ENCODE data around the gene PCDHB6.
"Not testable (repeated sequence)": the region's sequence is repeated elsewhere in the genome, so short reads cannot be mapped to it uniquely, and the experiment has no call there.

PCDHB6 gene

DNA sequence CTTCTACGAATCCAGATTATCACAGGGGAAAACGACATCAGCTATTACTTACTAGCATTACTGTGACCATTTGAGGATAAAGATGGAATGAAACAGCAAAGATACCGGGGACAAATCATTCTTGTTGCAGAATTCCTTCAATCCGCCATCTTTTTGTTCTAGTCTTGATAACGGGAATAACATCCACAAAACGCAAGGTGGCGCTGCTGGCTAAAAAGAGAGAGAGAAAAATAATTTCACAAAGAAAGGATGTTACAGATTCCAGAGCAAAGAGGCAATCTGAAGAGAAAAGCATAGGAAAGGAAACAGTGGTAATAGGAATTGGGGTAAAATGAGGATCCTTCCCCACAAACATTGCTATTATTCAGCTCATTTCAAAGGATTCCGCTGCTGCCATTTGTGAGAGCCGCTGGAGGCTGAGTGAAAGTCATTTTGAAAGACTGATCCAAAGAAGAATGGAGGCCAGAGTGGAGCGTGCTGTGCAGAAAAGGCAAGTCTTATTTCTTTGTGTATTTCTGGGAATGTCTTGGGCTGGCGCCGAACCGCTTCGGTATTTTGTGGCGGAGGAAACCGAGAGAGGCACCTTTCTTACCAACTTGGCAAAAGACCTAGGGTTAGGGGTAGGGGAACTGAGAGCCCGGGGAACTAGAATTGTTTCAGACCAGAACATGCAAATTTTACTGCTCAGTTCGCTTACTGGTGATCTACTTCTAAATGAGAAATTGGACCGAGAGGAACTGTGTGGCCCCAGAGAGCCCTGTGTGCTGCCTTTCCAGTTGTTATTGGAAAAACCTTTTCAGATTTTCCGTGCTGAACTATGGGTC, 22.7 kb downstream of the PCDHB6 start, which contains the start of gene PCDHB7:
PCDHB7 (plus strand) TSS at position 264 of the 824 bp plus-strand sequence; CDS start at position 456, 192 bp downstream.
- DNase-seq (ENCODE audit: low read depth in 2 of 2) = no peak

DNA sequence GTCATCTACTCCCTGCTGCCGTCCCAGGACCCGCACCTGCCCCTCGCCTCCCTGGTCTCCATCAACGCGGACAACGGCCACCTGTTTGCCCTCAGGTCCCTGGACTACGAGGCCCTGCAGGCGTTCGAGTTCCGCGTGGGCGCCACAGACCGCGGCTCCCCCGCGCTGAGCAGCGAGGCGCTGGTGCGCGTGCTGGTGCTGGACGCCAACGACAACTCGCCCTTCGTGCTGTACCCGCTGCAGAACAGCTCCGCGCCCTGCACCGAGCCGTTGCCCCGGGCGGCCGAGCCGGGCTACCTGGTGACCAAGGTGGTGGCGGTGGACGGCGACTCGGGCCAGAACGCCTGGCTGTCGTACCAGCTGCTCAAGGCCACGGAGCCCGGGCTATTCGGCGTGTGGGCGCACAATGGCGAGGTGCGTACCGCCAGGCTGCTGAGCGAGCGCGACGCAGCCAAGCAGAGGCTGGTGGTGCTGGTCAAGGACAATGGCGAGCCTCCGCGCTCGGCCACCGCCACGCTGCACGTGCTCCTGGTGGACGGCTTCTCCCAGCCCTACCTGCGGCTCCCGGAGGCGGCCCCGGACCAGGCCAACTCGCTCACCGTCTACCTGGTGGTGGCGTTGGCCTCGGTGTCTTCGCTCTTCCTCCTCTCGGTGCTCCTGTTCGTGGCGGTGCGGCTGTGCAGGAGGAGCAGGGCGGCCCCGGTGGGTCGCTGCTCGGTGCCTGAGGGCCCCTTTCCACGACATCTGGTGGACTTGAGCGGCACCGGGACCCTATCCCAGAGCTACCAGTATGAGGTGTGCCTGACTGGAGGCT, 24.6 kb downstream of the PCDHB6 start:
- not testable (repeated sequence) for DNase-seq (ENCODE audit: low read depth in 2 of 2)

- DNase-seq (ENCODE audit: low read depth in 2 of 2) = no peak
Observed at GRCh38 chr5:141175933-141176332, 26.1 kb downstream of the PCDHB6 start.

DNA sequence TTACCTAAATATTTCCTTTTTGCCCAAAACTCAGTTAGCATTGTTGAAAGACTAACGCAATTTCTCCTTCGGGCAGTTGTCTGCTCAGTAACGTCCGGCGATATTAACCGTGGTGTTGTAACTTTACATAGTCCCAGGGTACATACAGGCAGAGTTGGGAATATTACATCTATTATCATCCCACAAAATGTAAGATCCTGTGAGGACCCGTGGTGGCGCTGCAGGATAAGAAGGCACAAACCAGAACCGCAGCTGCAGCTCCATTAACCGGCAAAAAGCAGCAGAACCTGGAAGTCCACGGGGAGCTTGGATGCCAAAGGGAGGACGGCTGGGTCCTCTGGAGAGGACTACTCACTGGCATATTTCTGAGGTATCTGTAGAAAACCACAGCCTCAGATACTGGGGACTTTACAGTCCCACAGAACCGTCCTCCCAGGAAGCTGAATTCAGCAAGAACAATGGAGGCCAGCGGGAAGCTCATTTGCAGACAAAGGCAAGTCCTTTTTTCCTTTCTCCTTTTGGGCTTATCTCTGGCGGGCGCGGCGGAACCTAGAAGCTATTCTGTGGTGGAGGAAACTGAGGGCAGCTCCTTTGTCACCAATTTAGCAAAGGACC, 27.8 kb downstream of the PCDHB6 start, which contains the start of gene PCDHB8:
PCDHB8 (plus strand) TSS at position 214 of the 615 bp plus-strand sequence; CDS start at position 459, 245 bp downstream.
- DNase-seq (ENCODE audit: low read depth in 2 of 2) = not testable (repeated sequence)

DNA sequence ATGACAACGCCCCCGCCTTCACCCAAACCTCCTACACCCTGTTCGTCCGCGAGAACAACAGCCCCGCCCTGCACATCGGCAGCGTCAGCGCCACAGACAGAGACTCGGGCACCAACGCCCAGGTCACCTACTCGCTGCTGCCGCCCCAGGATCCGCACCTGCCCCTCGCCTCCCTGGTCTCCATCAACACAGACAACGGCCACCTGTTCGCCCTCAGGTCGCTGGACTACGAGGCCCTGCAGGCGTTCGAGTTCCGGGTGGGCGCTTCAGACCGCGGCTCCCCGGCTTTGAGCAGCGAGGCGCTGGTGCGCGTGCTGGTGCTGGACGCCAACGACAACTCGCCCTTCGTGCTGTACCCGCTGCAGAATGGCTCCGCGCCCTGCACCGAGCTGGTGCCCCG, 29.5 kb downstream of the PCDHB6 start:
- not testable (repeated sequence) for DNase-seq (ENCODE audit: low read depth in 2 of 2)

- DNase-seq (ENCODE audit: low read depth in 2 of 2) = not testable (repeated sequence)
Observed at GRCh38 chr5:141179876-141180275, 30.0 kb downstream of the PCDHB6 start.

DNA sequence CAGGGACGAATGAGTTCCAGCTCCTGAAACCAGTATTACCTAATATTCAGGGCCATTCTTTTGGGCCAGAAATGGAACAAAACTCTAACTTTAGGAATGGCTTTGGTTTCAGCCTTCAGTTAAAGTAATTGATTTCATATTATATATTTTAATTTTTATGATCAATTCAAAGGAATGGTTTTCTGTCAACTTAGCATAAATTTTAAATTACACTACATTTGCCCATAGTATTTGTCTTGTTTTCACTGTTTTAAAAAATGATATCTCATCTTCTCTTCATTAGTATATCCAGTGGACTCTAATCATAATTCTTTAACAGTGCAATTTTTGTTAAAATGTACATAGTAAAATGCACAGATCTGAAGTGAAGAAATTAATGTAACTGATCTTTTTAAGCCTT, 30.5 kb downstream of the PCDHB6 start:
- no peak for DNase-seq (ENCODE audit: low read depth in 2 of 2)

GRCh38 chr5:141182248-141182647, 32.4 kb downstream of the PCDHB6 start, which contains the start of gene PCDHB16:
Gene PCDHB16 (plus strand): TSS chr5:141182387. CDS start chr5:141182560, 173 bp downstream.
- no peak for DNase-seq (ENCODE audit: low read depth in 2 of 2)

DNA sequence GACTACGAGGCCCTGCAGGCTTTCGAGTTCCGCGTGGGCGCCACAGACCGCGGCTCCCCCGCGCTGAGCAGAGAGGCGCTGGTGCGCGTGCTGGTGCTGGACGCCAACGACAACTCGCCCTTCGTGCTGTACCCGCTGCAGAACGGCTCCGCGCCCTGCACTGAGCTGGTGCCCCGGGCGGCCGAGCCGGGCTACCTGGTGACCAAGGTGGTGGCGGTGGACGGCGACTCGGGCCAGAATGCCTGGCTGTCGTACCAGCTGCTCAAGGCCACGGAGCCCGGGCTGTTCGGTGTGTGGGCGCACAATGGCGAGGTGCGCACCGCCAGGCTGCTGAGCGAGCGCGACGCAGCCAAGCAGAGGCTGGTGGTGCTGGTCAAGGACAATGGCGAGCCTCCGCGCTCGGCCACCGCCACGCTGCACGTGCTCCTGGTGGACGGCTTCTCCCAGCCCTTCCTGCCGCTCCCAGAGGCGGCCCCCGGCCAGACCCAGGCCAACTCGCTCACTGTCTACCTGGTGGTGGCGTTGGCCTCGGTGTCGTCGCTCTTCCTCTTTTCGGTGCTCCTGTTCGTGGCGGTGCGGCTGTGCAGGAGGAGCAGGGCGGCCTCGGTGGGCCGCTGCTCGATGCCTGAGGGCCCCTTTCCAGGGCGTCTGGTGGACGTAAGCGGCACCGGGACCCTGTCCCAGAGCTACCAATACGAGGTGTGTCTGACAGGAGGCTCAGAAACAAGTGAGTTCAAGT, 34.4 kb downstream of the PCDHB6 start:
- not testable (repeated sequence) for DNase-seq (ENCODE audit: low read depth in 2 of 2)

GRCh38 chr5:141186897-141187512, 37.1 kb downstream of the PCDHB6 start, which contains the start of gene PCDHB9:
Gene PCDHB9 (plus strand): TSS chr5:141187161. CDS start chr5:141187319, 158 bp downstream.
- DNase-seq (ENCODE audit: low read depth in 2 of 2) = peak in 1 of 2 donors; percentile 11

GRCh38 chr5:141188682-141189081, 38.8 kb downstream of the PCDHB6 start:
- DNase-seq (ENCODE audit: low read depth in 2 of 2) = not testable (repeated sequence)

- not testable (repeated sequence) for DNase-seq (ENCODE audit: low read depth in 2 of 2)
Observed at GRCh38 chr5:141189131-141189530, 39.3 kb downstream of the PCDHB6 start.

GRCh38 chr5:141192110-141192725, 42.4 kb downstream of the PCDHB6 start, which contains the start of gene PCDHB10:
Gene PCDHB10 (plus strand): TSS chr5:141192353. CDS start chr5:141192553, 200 bp downstream.
- DNase-seq (ENCODE audit: low read depth in 2 of 2) = no peak

DNA sequence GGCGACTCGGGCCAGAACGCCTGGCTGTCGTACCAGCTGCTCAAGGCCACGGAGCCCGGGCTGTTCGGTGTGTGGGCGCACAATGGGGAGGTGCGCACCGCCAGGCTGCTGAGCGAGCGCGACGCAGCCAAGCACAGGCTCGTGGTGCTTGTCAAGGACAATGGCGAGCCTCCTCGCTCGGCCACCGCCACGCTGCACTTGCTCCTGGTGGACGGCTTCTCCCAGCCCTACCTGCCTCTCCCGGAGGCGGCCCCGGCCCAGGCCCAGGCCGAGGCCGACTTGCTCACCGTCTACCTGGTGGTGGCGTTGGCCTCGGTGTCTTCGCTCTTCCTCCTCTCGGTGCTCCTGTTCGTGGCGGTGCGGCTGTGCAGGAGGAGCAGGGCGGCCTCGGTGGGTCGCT, 44.5 kb downstream of the PCDHB6 start:
- not testable (repeated sequence) for DNase-seq (ENCODE audit: low read depth in 2 of 2)

DNA sequence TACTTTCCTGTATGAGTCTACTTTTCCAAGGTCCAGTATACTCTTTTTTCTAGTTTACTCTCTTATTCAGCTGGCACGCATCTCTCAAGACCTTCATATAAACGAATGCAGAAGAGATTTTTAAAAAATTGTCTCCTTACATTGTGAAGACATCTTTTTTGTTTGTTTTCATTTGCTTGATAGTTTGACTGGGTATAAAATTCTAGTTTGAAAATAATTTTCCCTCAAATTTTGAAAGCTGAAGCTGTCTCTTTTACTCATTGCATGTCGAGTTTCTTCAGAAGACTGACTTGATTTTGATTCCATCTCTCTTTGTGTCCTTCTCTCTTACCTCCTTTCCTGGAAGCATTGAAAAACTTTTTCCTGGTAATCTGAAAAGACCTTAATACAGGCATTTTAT, 46.5 kb downstream of the PCDHB6 start:
- no peak for DNase-seq (ENCODE audit: low read depth in 2 of 2)

- no peak for DNase-seq (ENCODE audit: low read depth in 2 of 2)
Observed at GRCh38 chr5:141199359-141200235, 49.7 kb downstream of the PCDHB6 start, which contains the start of gene PCDHB11. Gene PCDHB11 (plus strand): TSS chr5:141199627. CDS start chr5:141199775, 148 bp downstream.

GRCh38 chr5:141201126-141201525, 51.3 kb downstream of the PCDHB6 start:
- not testable (repeated sequence) for DNase-seq (ENCODE audit: low read depth in 2 of 2)

DNA sequence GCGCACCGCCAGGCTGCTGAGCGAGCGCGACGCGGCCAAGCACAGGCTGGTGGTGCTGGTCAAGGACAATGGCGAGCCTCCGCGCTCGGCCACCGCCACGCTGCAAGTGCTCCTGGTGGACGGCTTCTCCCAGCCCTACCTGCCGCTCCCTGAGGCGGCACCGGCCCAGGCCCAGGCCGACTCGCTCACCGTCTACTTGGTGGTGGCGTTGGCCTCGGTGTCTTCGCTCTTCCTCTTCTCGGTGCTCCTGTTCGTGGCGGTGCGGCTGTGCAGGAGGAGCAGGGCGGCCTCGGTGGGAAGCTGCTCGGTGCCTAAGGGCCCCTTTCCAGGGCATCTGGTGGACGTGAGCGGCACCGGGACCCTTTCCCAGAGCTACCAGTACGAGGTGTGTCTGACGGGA, 51.8 kb downstream of the PCDHB6 start:
- DNase-seq (ENCODE audit: low read depth in 2 of 2) = not testable (repeated sequence)

All from stimulated activated CD4-positive, alpha-beta T cell treated with anti-CD3 and anti-CD28 coated beads, Interleukin-15, amount 100 ng/mL, for 48 hours (primary cell).